GM18870 (cell line): ENCODE data around the gene ATP2B2.

Experiments used
- ATAC-seq: cut with Tn5 transposase; IDR thresholded peaks from one replicate; pipeline ENCODE4 v1.9.1; 2021; ENCODE audit warnings: moderate library complexity; ENCODE audit not compliant: unreplicated experiment

ATP2B2 gene

DNA sequence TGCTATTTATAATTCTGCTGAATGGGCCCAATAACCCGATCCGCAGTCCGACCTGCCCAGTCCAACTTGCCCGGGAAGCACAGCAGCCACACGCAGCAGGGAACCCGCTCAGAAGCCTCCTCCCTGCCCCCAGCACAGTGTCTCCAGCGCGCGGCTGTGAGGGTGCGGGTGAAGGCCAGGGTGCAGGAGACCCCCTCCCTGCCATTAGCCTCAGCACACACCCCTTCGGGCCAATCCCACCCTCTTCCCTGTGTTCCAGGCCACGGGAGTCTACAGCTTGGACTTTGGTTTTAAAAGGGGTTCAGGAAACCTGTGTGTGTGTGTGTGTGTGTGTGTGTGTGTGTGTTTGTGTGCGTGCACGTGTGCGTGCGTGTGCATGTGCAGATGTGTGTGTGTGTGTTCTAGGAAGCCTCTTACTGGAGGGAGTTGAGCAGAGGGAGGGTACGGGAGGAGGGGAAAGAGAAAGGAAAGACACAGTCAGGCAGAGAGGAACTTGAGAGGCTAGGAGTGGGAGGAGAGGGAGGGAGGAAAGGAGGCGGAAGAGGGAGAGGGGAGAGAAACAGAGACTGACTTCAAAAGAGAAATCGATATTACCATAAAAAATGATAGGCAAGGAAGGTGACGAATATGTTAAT lies 34.2 kb downstream of the ATP2B2 start:
- ATAC-seq = no peak

- no peak for ATAC-seq
Observed at GRCh38 chr3:10470120-10471053, 35.0 kb downstream of the ATP2B2 start.

DNA sequence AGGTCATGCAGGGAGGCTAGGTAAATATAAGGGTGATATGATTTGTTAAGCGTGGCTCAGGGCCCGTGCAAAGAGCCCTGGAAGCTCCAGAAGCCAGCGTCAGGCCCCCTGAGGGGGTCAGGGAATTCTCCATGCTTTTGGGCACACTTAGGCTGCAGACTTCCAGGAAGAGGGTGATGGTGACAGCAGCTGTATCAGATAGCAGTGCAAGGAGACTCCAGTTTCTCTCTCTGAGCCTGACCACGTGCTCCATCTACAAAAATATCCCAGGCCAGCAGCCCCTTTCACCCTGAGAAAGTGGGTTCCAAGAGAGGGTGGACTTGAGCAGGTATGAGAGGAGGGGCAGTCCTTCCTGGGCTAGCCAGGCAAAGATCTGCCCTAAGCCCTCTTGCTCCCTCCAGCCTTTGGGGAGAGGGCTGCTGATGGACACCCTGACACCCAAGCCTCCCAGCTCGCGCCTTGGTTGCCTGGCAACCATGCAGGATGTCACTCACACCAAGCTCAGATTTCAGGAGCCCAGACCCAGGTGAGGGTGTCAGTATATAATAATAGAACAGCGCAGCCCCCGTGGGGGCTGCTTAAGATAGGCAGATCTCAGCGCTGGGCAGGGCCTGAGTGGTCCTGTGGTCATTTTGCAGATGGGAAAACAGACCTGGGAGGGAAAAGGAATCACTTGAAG lies 35.8 kb downstream of the ATP2B2 start:
- no peak for ATAC-seq

DNA sequence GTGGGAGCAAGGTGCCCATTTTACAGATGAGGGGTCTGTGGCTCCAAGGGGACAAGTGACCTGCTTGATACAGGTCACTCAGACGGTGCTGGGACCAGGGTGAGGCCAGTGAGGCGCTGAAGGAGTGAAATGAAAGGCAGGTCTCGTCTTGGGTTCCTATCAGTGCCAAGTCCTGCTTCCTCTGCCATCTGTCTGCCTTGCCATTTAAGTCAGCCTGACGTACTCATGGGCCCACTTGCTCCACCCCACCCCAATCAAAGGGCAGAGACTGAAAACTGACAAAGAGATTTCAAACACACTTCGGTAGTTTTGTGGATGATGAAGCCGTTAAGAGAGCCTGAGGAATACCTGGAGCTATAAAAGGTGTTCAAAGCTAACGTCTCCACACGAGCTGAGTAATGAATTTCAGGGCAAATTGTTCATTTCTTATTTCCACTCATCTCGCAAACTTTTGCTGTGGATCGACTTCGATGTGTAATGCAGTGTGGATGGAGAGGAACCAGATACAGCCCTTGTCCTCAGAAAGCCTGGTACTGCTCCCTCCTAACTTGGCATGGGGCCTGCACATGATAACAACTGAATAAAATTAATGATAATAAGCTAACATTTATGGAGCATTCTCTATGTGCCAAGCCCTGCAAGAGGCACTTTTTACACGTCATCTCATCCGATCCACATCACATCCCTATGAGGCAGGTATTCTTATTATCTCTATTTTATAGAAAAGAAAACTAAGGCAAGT lies 36.6 kb downstream of the ATP2B2 start:
- ATAC-seq = no peak

DNA sequence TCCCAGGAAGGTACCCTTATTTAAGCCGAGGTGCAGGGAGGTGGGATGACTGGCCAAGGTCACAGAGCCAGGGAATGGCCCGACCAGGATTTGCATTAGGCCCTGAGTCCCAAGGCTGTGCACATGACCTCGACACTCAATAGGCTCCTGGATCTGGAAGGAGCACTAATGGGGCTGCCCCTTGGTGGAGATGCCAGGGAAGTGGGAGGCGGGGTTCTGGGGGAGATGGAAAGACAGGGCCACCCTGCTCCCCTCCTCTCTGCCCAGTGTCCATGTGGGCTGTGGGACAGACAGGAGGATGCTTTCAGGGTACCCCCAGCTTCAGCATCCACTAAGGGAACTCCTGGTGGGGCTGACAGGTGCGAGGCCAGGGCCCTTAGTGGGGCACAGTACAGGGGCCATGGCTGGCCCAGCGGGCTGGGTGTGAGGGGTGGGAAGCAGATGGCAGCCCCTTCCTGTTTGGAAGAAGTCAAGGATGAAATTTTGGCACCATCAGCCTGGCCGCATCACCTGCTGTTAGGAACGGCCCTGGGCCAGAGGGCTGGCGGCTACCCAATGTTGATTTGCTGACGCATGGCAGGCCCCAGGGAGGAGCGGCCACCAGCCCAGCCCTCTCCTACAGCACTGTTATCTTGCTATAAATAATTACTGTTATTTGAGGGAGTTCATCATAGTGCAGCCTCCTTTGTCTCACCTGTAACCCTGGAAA lies 37.3 kb downstream of the ATP2B2 start:
- ATAC-seq = no peak

DNA sequence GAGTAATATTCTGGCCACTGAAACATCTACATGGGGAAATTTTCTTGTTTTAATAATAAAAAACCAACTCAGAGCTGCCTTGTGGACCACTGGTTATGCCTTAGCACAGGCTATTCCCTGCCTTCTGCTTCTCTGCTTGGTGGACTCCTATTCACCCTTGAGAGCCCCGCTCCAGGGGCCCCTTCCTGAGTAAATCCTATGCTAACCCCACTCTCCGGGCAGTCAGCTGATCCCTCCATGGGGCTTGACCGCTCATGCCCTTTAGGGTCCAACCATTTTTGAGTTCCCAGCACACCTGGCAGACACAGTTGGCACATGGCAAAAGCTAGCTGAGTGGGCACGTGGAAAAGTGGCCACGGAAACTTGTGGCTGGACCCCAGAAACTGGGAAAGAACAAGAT lies 38.2 kb downstream of the ATP2B2 start:
- no peak for ATAC-seq

DNA sequence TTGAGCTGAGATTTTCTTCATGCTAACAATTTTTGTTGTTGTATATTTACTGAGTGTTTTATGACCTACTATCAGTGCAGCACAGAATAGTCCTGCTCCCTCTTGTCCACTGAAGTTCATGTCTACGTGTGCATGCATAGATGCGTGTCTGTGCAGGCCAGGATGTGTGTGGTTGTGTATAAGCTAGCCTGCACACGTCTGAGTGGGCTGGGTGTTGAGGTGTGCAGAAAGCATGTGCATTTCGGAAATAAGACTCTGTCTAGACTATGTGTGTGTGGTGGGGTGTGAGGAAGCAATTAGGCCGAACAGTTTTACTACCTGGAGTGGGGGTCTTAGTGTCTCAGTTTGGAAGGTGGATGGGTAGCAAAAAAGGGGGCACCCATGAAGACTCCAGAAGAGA lies 39.2 kb downstream of the ATP2B2 start:
- ATAC-seq = no peak

GRCh38 chr3:10465161-10465560 lies 40.2 kb downstream of the ATP2B2 start:
- ATAC-seq = no peak

DNA sequence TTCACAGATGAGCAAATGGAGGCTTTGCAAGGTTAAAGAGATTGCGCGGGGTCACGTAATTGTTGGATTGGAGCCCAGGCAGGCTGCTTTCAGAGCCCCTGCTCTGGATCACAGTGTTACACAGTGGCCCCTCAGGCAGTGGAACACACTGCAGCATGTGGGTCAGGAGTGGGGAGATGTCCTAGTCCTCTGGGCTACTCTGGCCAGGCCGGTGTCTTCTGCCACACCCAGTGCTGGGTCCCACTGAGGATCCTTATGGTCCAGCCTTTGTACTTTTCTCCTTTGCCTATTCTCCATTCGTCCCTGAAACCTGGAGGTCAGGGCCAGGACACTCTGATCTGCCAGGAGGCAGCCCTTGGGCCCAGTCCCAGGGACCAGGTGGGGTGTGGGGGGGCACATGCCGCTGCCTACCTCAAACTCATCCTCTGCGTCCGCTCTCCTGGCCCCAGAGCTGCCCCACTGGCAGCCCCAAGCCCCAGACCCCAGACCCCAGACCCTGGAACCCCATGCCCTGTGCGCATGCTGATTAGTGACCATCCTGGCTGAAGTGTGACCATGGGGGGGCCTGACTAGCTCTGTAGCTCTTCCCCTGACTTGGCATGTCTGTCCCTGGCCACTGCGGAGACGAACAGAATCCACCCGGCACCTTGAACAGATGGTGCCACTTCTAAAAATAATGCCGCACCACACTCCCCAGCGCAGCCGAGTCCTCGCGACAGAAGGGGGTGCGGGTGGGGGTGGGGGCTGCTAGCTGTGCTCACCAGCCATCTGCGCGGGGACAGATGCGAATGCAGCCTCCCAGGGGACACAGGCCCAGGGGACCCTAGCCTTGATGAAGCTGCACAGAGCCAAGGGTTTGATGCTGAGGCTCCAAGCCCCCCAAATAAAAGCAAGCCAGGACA lies 41.6 kb downstream of the ATP2B2 start:
- no peak for ATAC-seq

DNA sequence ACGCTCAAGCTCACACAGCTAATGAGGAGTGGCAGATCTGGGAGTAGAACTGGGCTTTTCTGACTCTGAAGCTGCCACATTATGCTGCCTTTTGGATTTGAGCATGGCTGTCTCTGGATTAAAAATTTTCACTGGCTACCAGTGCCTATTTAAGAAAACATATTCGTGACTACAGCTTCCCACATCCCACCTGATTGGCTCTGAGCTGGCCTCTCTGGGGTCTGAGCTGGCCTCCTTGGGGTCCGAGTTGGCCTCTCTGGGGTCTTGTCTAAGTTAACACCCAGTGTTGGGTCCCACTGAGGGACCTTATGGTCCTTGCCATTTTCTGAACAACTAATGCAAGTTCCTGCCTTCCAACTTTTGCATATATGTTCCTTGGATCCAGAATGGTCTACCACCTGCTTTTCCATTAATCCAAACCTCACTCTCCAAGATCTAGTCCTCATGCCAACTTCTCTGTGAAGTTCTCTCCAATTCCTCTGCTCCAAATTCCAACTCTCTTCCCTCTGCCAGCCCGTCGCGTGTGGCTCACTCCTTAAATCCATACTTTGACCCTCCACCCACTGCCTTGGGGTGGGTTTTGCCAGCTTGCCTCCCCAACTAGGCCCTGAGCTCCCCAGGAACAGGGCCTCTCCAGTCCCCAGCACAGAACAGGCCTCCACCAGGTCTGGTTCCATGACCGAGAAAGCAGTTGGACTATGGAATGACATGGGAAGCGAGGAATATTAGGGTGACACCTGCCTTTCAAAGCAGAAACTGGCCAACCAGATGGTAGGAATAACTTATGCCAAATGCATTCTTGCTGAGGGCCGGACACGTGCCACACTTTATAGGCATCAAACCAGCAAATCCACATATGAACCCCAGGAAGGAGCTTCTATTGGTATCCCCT lies 42.5 kb downstream of the ATP2B2 start:
- ATAC-seq = no peak

- ATAC-seq = no peak
Observed at GRCh38 chr3:10460951-10461545, 44.3 kb downstream of the ATP2B2 start.

- ATAC-seq = no peak
Observed at GRCh38 chr3:10459954-10460754, 45.2 kb downstream of the ATP2B2 start.

GRCh38 chr3:10457560-10457959 lies 47.8 kb downstream of the ATP2B2 start:
- ATAC-seq = no peak

GRCh38 chr3:10456981-10457380 lies 48.4 kb downstream of the ATP2B2 start:
- ATAC-seq = no peak

GRCh38 chr3:10455545-10455914 lies 49.9 kb downstream of the ATP2B2 start:
- ATAC-seq = no peak

- no peak for ATAC-seq
Observed at GRCh38 chr3:10454907-10455544, 50.4 kb downstream of the ATP2B2 start.
